Measurements from ENCODE around the gene MYRIP.

GRCh38 chr3:40208251-40208650 is 398.8 kb downstream of the MYRIP start:
- TF ChIP-seq POLR2A (IDR thresholded peaks at IDR 0.05), result no peak
- TF ChIP-seq CTCF (IDR thresholded peaks at IDR 0.05), result no peak

Measured in suprapubic skin (tissue), 3 donors.